Measurements from ENCODE around the gene SUCLG2.

SUCLG2 gene

GRCh38 chr3:67500709-67501108, 153.7 kb downstream of the SUCLG2 start:
- TF ChIP-seq CTCF (conservative IDR thresholded peaks at IDR 0.05; ENCODE audit: low read depth, low read length): no peak
- no peak overlapping the region for H3K4me3 ChIP-seq (ENCODE audit: low read length)
- DNase-seq (ENCODE audit: low read depth): no peak

GRCh38 chr3:67497746-67498145, 156.7 kb downstream of the SUCLG2 start:
- no peak for TF ChIP-seq CTCF (conservative IDR thresholded peaks at IDR 0.05; ENCODE audit: low read depth, low read length)
- H3K4me3 ChIP-seq (ENCODE audit: low read length): no peak overlapping the region
- DNase-seq (ENCODE audit: low read depth): no peak

GRCh38 chr3:67495751-67496150, 158.7 kb downstream of the SUCLG2 start:
- H3K4me3 ChIP-seq (ENCODE audit: low read length): no peak overlapping the region
- TF ChIP-seq CTCF (conservative IDR thresholded peaks at IDR 0.05; ENCODE audit: low read depth, low read length): no peak
- DNase-seq (ENCODE audit: low read depth): peak; percentile 21

GRCh38 chr3:67493808-67494207, 160.6 kb downstream of the SUCLG2 start:
- no peak for TF ChIP-seq CTCF (conservative IDR thresholded peaks at IDR 0.05; ENCODE audit: low read depth, low read length)
- no peak for DNase-seq (ENCODE audit: low read depth)
- no peak overlapping the region for H3K4me3 ChIP-seq (ENCODE audit: low read length)

- DNase-seq (ENCODE audit: low read depth): no peak
- no peak for TF ChIP-seq CTCF (conservative IDR thresholded peaks at IDR 0.05; ENCODE audit: low read depth, low read length)
- H3K4me3 ChIP-seq (ENCODE audit: low read length): no peak overlapping the region
Measured at GRCh38 chr3:67490658-67491057, 163.8 kb downstream of the SUCLG2 start.

- H3K4me3 ChIP-seq (ENCODE audit: low read length): no peak overlapping the region
- DNase-seq (ENCODE audit: low read depth): no peak
- no peak for TF ChIP-seq CTCF (conservative IDR thresholded peaks at IDR 0.05; ENCODE audit: low read depth, low read length)
Measured at GRCh38 chr3:67489816-67490215, 164.6 kb downstream of the SUCLG2 start.

GRCh38 chr3:67487564-67488114, 166.8 kb downstream of the SUCLG2 start:
- no peak for DNase-seq (ENCODE audit: low read depth)
- TF ChIP-seq CTCF (conservative IDR thresholded peaks at IDR 0.05; ENCODE audit: low read depth, low read length): no peak
- H3K4me3 ChIP-seq (ENCODE audit: low read length): no peak overlapping the region
